ENCODE results near the gene DDX47.

- TF ChIP-seq TCF4 (CRISPR knock-in tag; IDR thresholded peaks at IDR 0.05; ENCODE audit: borderline replicate concordance) (no peak), SNAI2 (CRISPR knock-in tag; IDR thresholded peaks at IDR 0.05) (no peak), CSRNP3 (CRISPR knock-in tag; IDR thresholded peaks at IDR 0.05) (no peak), ZNF70 (CRISPR knock-in tag; IDR thresholded peaks at IDR 0.05) (no peak), ZFP3 (CRISPR knock-in tag; IDR thresholded peaks at IDR 0.05) (no peak), ZNF8 (CRISPR knock-in tag; IDR thresholded peaks at IDR 0.05) (no peak), POU6F1 (CRISPR knock-in tag; IDR thresholded peaks at IDR 0.05; ENCODE audit: borderline replicate concordance, low read depth) (no peak), ZFP30 (CRISPR knock-in tag; IDR thresholded peaks at IDR 0.05) (no peak), RARB (CRISPR knock-in tag; IDR thresholded peaks at IDR 0.05) (no peak), PATZ1 (CRISPR knock-in tag; IDR thresholded peaks at IDR 0.05; ENCODE audit: borderline replicate concordance) (no peak), CREB5 (CRISPR knock-in tag; IDR thresholded peaks at IDR 0.05; ENCODE audit: low read depth) (no peak), GLIS3 (CRISPR knock-in tag; IDR thresholded peaks at IDR 0.05) (no peak)
Observed at GRCh38 chr12:12810553-12811021, 2.6 kb upstream of the DDX47 start.
